ENCODE results near the gene RELT.

DNA sequence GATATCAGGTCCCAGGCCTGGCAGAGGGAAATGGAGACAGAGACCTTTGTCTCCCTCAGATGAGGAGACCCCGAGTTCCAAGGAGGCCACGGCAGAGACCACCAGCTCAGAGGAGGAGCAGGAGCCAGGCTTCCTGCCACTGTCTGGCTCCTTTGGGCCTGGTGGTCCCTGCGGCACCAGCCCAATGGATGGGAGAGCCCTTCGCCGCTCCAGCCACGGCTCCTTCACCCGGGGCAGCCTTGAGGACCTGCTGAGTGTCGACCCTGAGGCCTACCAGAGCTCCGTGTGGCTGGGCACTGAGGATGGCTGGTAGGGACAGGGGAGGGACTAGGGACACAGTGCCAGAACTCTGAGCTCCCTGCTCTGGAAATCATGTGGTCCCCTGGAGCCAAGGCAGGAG is 13.1 kb upstream of the RELT start:
- TF ChIP-seq, protein P1, sequence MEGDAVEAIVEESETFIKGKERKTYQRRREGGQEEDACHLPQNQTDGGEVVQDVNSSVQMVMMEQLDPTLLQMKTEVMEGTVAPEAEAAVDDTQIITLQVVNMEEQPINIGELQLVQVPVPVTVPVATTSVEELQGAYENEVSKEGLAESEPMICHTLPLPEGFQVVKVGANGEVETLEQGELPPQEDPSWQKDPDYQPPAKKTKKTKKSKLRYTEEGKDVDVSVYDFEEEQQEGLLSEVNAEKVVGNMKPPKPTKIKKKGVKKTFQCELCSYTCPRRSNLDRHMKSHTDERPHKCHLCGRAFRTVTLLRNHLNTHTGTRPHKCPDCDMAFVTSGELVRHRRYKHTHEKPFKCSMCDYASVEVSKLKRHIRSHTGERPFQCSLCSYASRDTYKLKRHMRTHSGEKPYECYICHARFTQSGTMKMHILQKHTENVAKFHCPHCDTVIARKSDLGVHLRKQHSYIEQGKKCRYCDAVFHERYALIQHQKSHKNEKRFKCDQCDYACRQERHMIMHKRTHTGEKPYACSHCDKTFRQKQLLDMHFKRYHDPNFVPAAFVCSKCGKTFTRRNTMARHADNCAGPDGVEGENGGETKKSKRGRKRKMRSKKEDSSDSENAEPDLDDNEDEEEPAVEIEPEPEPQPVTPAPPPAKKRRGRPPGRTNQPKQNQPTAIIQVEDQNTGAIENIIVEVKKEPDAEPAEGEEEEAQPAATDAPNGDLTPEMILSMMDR (IDR thresholded peaks at IDR 0.05; ENCODE audit: insufficient read depth, low read length, poor library complexity, severe bottlenecking): no peak
- no peak for TF ChIP-seq EZH2phosphoT487 (conservative IDR thresholded peaks at IDR 0.05; ENCODE audit: low read length)
